WTC11 (cell line): ENCODE data around the gene ZFR2. TPM values are rescaled to one million over a fixed set of nuclear protein-coding genes. Genes with fewer than 3 reads are reported as not detected.

Experiments used
- ATAC-seq: fragments of 200-7000 bp; cut with Tn5 transposase; 2 replicates; pipeline ENCODE4 v1.10.0; 2021; ENCODE audit warnings: mild to moderate bottlenecking, moderate library complexity
- CTCF ChIA-PET: fragments of 300-600 bp; sonication (Branson Sonifier 250); formaldehyde crosslinking; loops from one replicate; lab custom pipeline; 2021; ENCODE audit warnings: antibody characterized with exemption; lab: Charles Lee
- POLR2A ChIA-PET: fragments of 350-600 bp; sonication (Branson Sonifier 250); formaldehyde crosslinking; loops from one replicate; lab custom pipeline; 2021; ENCODE audit warnings: antibody characterized with exemption; lab: Charles Lee
- DNase-seq: peaks from one replicate; pipeline ENCODE4 v3.0.0; 2021; ENCODE audit warnings: low spot score
- H3K27ac Mint-ChIP-seq: 2 replicates; pipeline ENCODE4 v1.8.0; 2021; ENCODE audit warnings: mixed read lengths
- H3K27me3 Mint-ChIP-seq: 2 replicates; pipeline ENCODE4 v1.8.0; 2021; ENCODE audit warnings: low read depth, mild to moderate bottlenecking, moderate library complexity, mixed read lengths
- H3K36me3 Mint-ChIP-seq: 2 replicates; pipeline ENCODE4 v1.8.0; 2021; ENCODE audit warnings: mixed read lengths
- H3K4me1 Mint-ChIP-seq: 2 replicates; pipeline ENCODE4 v1.8.0; 2022; ENCODE audit warnings: mixed read lengths
- H3K4me3 Mint-ChIP-seq: 2 replicates; pipeline ENCODE4 v1.8.0; 2021; ENCODE audit warnings: mild to moderate bottlenecking, moderate library complexity, mixed read lengths
- H3K9me3 Mint-ChIP-seq: 2 replicates; pipeline ENCODE4 v1.8.0; 2021; ENCODE audit warnings: mixed read lengths
- ATF1 ChIP-seq: sonication (generic); formaldehyde crosslinking; IDR thresholded peaks from 2 replicates; pipeline ENCODE4 v1.8.1; 2023; ENCODE audit warnings: mild to moderate bottlenecking, moderate library complexity, missing genetic modification reagents
- CBFB ChIP-seq: sonication (generic); formaldehyde crosslinking; IDR thresholded peaks from 2 replicates; pipeline ENCODE4 v1.8.1; 2022; ENCODE audit warnings: mild to moderate bottlenecking, low read depth, missing genetic modification reagents
- CREM ChIP-seq: sonication (generic); formaldehyde crosslinking; IDR thresholded peaks from 2 replicates; pipeline ENCODE4 v1.8.1; 2022; ENCODE audit warnings: mild to moderate bottlenecking, missing genetic modification reagents, moderate library complexity
- EMX1 ChIP-seq: fragments of 250-450 bp; sonication (Bioruptor Pico); IDR thresholded peaks from 2 replicates; pipeline ENCODE4 v1.8.0; 2021; ENCODE audit warnings: mild to moderate bottlenecking
- ESRRA ChIP-seq: sonication (generic); formaldehyde crosslinking; IDR thresholded peaks from 2 replicates; pipeline ENCODE4 v1.8.1; 2022; ENCODE audit warnings: mild to moderate bottlenecking, missing genetic modification reagents, borderline replicate concordance
- FOXJ3 ChIP-seq: sonication (generic); formaldehyde crosslinking; IDR thresholded peaks from 2 replicates; pipeline ENCODE4 v1.9.0; 2021; ENCODE audit warnings: missing genetic modification reagents, mild to moderate bottlenecking, borderline replicate concordance
- GRHL2 ChIP-seq: fragments of 250-450 bp; sonication (Bioruptor Pico); IDR thresholded peaks from 2 replicates; pipeline ENCODE4 v1.8.0; 2022; ENCODE audit warnings: mild to moderate bottlenecking, moderate library complexity; ENCODE audit not compliant: insufficient replicate concordance, severe bottlenecking
- IRF2 ChIP-seq: sonication (generic); formaldehyde crosslinking; IDR thresholded peaks from 2 replicates; pipeline ENCODE4 v1.8.0; 2022; ENCODE audit warnings: low read depth, missing genetic modification reagents, borderline replicate concordance
- JAZF1 ChIP-seq: fragments of 250-450 bp; sonication (Bioruptor Pico); IDR thresholded peaks from 2 replicates; pipeline ENCODE4 v1.9.0; 2021; ENCODE audit warnings: moderate library complexity, mild to moderate bottlenecking, inconsistent platforms
- NFATC4 ChIP-seq: fragments of 250-450 bp; sonication (Bioruptor Pico); IDR thresholded peaks from 2 replicates; pipeline ENCODE4 v1.9.0; 2021; ENCODE audit warnings: mild to moderate bottlenecking
- SMAD3 ChIP-seq: sonication (generic); formaldehyde crosslinking; IDR thresholded peaks from 2 replicates; pipeline ENCODE4 v1.8.0; 2022; ENCODE audit warnings: missing genetic modification reagents, mild to moderate bottlenecking, borderline replicate concordance
- SOX15 ChIP-seq: fragments of 250-450 bp; sonication (Bioruptor Pico); IDR thresholded peaks from 2 replicates; pipeline ENCODE4 v1.9.0; 2021; ENCODE audit warnings: mild to moderate bottlenecking
- TCF7 ChIP-seq: sonication (generic); formaldehyde crosslinking; IDR thresholded peaks from 2 replicates; pipeline ENCODE4 v1.8.0; 2022; ENCODE audit warnings: mild to moderate bottlenecking, low read depth, missing genetic modification reagents, moderate library complexity
- TEAD4 ChIP-seq: sonication (generic); formaldehyde crosslinking; IDR thresholded peaks from 2 replicates; pipeline ENCODE4 v1.8.0; 2022; ENCODE audit warnings: mild to moderate bottlenecking, missing genetic modification reagents
- ZNF219 ChIP-seq: sonication (generic); formaldehyde crosslinking; IDR thresholded peaks from 2 replicates; pipeline ENCODE4 v1.8.0; 2023; ENCODE audit warnings: missing genetic modification reagents, mild to moderate bottlenecking, borderline replicate concordance
- ZNF232 ChIP-seq: sonication (generic); formaldehyde crosslinking; IDR thresholded peaks from 2 replicates; pipeline ENCODE4 v1.8.0; 2022; ENCODE audit warnings: mild to moderate bottlenecking, missing genetic modification reagents
- ZNF281 ChIP-seq: sonication (generic); formaldehyde crosslinking; IDR thresholded peaks from 2 replicates; pipeline ENCODE4 v1.8.0; 2023; ENCODE audit warnings: mild to moderate bottlenecking, missing genetic modification reagents
- ZNF317 ChIP-seq: sonication (generic); formaldehyde crosslinking; IDR thresholded peaks from 2 replicates; pipeline ENCODE4 v1.8.1; 2023; ENCODE audit warnings: low read depth, mild to moderate bottlenecking, moderate library complexity, missing genetic modification reagents, borderline replicate concordance
- total RNA-seq: library from RNA; stranded (reverse); gene quantifications from 3 replicates; pipeline ENCODE4 v1.2.3, GENCODE V29; 2021
- TF ChIP-seq, protein P1 (sequence below): sonication (generic); formaldehyde crosslinking; IDR thresholded peaks from 2 replicates; pipeline ENCODE4 v1.8.1; 2023; ENCODE audit warnings: mild to moderate bottlenecking, missing genetic modification reagents, moderate library complexity
- TF ChIP-seq, protein P2 (sequence below): sonication (generic); formaldehyde crosslinking; IDR thresholded peaks from 2 replicates; pipeline ENCODE4 v1.8.1; 2022; ENCODE audit warnings: low read depth, missing genetic modification reagents, borderline replicate concordance

Gene ZFR2
- total RNA-seq, 1 experiment from 2014 or later: 17.5 TPM

DNA sequence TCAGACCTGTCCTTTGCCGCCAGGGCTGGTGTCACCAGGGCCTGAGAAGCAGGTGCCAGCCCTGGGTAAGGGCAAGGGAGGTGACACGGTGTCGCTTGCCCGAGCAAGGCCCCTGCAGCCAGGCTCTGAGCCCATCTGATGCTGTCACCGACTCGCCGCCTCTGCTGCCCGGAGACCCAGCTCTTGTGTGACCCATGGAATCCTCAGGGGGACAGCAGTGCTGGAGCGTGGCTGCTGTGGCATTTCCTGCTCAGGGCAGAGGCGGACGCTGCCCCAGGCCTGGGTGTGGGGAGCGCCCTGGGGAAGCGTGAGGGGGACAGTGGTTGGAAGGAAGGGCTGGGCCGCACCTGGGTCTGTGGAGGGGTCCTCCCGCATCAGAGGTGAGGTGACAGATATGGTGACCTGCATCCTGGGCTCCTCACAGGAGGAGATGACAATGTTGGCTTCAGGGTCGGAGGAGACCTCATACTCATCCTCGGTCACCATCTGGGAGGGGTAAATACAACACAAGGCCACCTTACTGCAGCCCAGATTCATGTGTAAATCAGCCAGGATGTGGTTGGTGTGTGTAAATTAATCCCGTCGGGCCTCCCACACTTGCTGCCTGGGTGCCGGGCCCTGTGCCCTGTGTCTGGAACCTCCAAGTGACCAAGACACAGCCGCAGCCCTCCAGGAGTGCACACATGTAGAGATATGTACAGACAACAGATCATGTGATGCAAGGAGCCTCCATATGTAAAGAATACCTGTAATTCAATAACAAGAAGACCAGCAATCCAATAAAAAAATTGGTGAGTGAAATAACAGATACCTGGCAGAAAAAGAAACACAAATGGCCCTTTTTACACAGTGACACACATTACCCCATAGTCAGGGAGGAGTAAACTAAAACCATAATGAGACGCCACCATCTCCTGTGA, 55.1 kb downstream of the ZFR2 start:
- TF ChIP-seq EMX1 (CRISPR knock-in tag) (no peak), SOX15 (no peak), SMAD3 (CRISPR knock-in tag) (no peak), JAZF1 (CRISPR knock-in tag) (no peak), ZNF232 (CRISPR knock-in tag) (no peak), CREM (CRISPR knock-in tag) (no peak), CBFB (CRISPR knock-in tag) (no peak), ZNF317 (CRISPR knock-in tag) (no peak), GRHL2 (no peak), IRF2 (CRISPR knock-in tag) (no peak), ATF1 (CRISPR knock-in tag) (no peak), ESRRA (CRISPR knock-in tag) (no peak), FOXJ3 (CRISPR knock-in tag) (no peak), NFATC4 (CRISPR knock-in tag) (no peak)
- TF ChIP-seq, protein P1, sequence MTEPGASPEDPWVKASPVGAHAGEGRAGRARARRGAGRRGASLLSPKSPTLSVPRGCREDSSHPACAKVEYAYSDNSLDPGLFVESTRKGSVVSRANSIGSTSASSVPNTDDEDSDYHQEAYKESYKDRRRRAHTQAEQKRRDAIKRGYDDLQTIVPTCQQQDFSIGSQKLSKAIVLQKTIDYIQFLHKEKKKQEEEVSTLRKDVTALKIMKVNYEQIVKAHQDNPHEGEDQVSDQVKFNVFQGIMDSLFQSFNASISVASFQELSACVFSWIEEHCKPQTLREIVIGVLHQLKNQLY (CRISPR knock-in tag): no peak
- ATAC-seq: no peak
- Mint-ChIP-seq H3K36me3 (no peaks in the 10 kb centered on the region), H3K27ac (no peak overlapping the region), H3K4me3 (no peak overlapping the region), H3K9me3 (0 out of 2 replicates have a peak, but pooled peaks cover 3% of the 10 kb centered on the region), H3K27me3 (no peaks in the 10 kb centered on the region), H3K4me1 (no peaks in the 10 kb centered on the region)
- no peak for DNase-seq
- CTCF ChIA-PET: interaction anchor here (0.6 to 3.4 kb wide), 2 partner anchors 8 to 16 kb away, joined by 4 to 25 read pairs; no protein-coding TSS in a partner anchor
- POLR2A ChIA-PET: no interaction called here

DNA sequence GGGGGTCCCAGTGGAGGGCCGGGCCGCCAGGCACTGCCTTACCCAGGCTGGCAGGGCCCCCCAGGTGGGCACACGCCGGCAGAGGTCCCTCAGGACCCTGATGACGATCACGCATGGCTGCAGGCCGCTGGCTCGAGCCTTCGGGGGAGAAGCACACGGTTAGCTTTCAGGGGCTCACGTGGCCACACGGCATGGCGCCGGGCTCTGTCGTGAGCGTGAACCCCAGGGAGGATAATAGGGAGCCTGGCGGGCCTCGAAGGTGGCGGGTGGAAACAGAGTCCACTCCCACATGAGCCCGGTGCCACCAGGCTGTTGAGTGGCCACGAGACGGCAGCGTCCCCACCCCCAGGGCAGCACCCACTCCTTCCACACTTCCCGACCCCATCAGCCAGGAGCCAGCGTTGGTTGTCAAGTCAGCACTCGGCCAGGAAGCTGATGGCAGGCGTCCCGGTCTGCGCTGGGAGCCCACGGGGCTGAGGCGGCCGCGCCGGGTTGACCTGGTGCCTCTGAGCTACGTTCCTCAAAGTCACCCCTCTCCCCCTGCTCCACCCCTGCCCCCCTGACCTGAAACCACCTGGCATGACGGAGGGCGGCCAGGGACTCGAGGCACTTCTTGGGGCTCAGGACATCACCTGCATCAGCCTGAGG, 58.0 kb downstream of the ZFR2 start:
- Mint-ChIP-seq H3K27me3 (no peaks in the 10 kb centered on the region), H3K9me3 (peaks cover 10% of the 10 kb centered on the region), H3K4me1 (no peaks in the 10 kb centered on the region), H3K4me3 (no peak overlapping the region), H3K36me3 (no peaks in the 10 kb centered on the region), H3K27ac (no peak overlapping the region)
- ChIA-PET POLR2A (interaction anchor here (0.5 kb wide), 1 partner anchor 125 kb away, joined by 3 read pairs; no protein-coding TSS in a partner anchor), CTCF (interaction anchor here (1.1 to 3.4 kb wide), 2 partner anchors 11 to 17 kb away, joined by 3 to 25 read pairs; no protein-coding TSS in a partner anchor)
- ATAC-seq: no peak; the same call in 1 of the 2 replicates
- TF ChIP-seq SMAD3 (CRISPR knock-in tag): no peak
- TF ChIP-seq ZNF281: no peak
- DNase-seq: no peak

GRCh38 chr19:3809881-3810707, 58.7 kb downstream of the ZFR2 start:
- H3K4me3 Mint-ChIP-seq: no peak overlapping the region
- no peaks in the 10 kb centered on the region for H3K4me1 Mint-ChIP-seq
- no peak overlapping the region for H3K27ac Mint-ChIP-seq
- H3K27me3 Mint-ChIP-seq: no peaks in the 10 kb centered on the region
- peaks cover 10% of the 10 kb centered on the region for H3K9me3 Mint-ChIP-seq
- ChIA-PET CTCF (no interaction called here), POLR2A (interaction anchor here (0.5 kb wide), 1 partner anchor 124 kb away, joined by 3 read pairs; no protein-coding TSS in a partner anchor)
- DNase-seq (no peak), ATAC-seq (no peak)
- H3K36me3 Mint-ChIP-seq: no peaks in the 10 kb centered on the region
- TF ChIP-seq TCF7 (no peak), ZNF219 (CRISPR knock-in tag) (no peak), TEAD4 (CRISPR knock-in tag) (no peak)
- TF ChIP-seq, protein P2, sequence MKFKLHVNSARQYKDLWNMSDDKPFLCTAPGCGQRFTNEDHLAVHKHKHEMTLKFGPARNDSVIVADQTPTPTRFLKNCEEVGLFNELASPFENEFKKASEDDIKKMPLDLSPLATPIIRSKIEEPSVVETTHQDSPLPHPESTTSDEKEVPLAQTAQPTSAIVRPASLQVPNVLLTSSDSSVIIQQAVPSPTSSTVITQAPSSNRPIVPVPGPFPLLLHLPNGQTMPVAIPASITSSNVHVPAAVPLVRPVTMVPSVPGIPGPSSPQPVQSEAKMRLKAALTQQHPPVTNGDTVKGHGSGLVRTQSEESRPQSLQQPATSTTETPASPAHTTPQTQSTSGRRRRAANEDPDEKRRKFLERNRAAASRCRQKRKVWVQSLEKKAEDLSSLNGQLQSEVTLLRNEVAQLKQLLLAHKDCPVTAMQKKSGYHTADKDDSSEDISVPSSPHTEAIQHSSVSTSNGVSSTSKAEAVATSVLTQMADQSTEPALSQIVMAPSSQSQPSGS (CRISPR knock-in tag): no peak
